ENCODE measurements around the gene PAK5. TPM values are rescaled to one million over a fixed set of nuclear protein-coding genes. Genes with fewer than 3 reads are reported as not detected.
A peak's percentile ranks its signal among the peaks of the same experiment; 100 is the strongest.

Gene PAK5
- total and polyA plus RNA-seq, 2 experiments from 2014 or later = not detected

- no peak overlapping the region for H3K9ac ChIP-seq
- no peak overlapping the region for H2AFZ ChIP-seq
- H3K4me1 ChIP-seq (ENCODE audit: insufficient read depth) = no peaks in the 10 kb centered on the region
- H3K9me2 ChIP-seq (ENCODE audit: insufficient read depth) = no peaks in the 10 kb centered on the region
- no peak for DNase-seq
- H3K4me2 ChIP-seq (ENCODE audit: unreplicated experiment) = no peak overlapping the region
- H3K36me3 ChIP-seq (ENCODE audit: low read depth) = no peaks in the 10 kb centered on the region
- TF ChIP-seq EZH2phosphoT487 (IDR thresholded peaks at IDR 0.05; ENCODE audit: insufficient read depth, low read depth) (no peak), EZH2 (IDR thresholded peaks at IDR 0.05; ENCODE audit: insufficient read depth, poor library complexity, severe bottlenecking) (no peak)
- no peaks in the 10 kb centered on the region for H4K20me1 ChIP-seq (ENCODE audit: insufficient read depth)
- H3K27me3 ChIP-seq (replicated peaks; ENCODE audit: insufficient read depth) = peaks cover 94% of the 10 kb centered on the region
- no peak overlapping the region for H3K4me3 ChIP-seq
- no peaks in the 10 kb centered on the region for H3K9me3 ChIP-seq (ENCODE audit: low read depth)
- H3K27ac ChIP-seq = no peak overlapping the region
- no peaks in the 10 kb centered on the region for H3K79me2 ChIP-seq (ENCODE audit: insufficient read depth)
- no peaks in the 10 kb centered on the region for H3F3A ChIP-seq (ENCODE audit: insufficient read depth)
- in situ Hi-C loops (cut with MboI) = no loop called here
- WGBS, 2 experiments (ENCODE audit: low coverage in 1 of 2, low lambda C conversion rate in 2 of 2, missing lambda C conversion rate in 2 of 2) = 6 to 12% methylated on average over 9 of the region's 9 CpGs
Measured at GRCh38 chr20:9514072-9514460, 324.8 kb downstream of the PAK5 start.

- H3F3A ChIP-seq (ENCODE audit: insufficient read depth) = no peaks in the 10 kb centered on the region
- H3K9ac ChIP-seq = no peak overlapping the region
- H3K9me3 ChIP-seq (ENCODE audit: low read depth) = no peaks in the 10 kb centered on the region
- no peak overlapping the region for H3K27ac ChIP-seq
- H3K9me2 ChIP-seq (ENCODE audit: insufficient read depth) = no peaks in the 10 kb centered on the region
- in situ Hi-C loops (cut with MboI) = no loop called here
- peaks cover 94% of the 10 kb centered on the region for H3K27me3 ChIP-seq (replicated peaks; ENCODE audit: insufficient read depth)
- no peaks in the 10 kb centered on the region for H3K79me2 ChIP-seq (ENCODE audit: insufficient read depth)
- no peaks in the 10 kb centered on the region for H3K4me1 ChIP-seq (ENCODE audit: insufficient read depth)
- no peak overlapping the region for H3K4me2 ChIP-seq (ENCODE audit: unreplicated experiment)
- H3K4me3 ChIP-seq = no peak overlapping the region
- no peak for DNase-seq
- TF ChIP-seq EZH2phosphoT487 (IDR thresholded peaks at IDR 0.05; ENCODE audit: insufficient read depth, low read depth) (no peak), EZH2 (IDR thresholded peaks at IDR 0.05; ENCODE audit: insufficient read depth, poor library complexity, severe bottlenecking) (no peak)
- H4K20me1 ChIP-seq (ENCODE audit: insufficient read depth) = no peaks in the 10 kb centered on the region
- no peaks in the 10 kb centered on the region for H3K36me3 ChIP-seq (ENCODE audit: low read depth)
- 70 to 71% methylated on average over 5 of the region's 5 CpGs for WGBS, 2 experiments (ENCODE audit: low coverage in 1 of 2, low lambda C conversion rate in 2 of 2, missing lambda C conversion rate in 2 of 2)
- H2AFZ ChIP-seq = no peak overlapping the region
Measured at GRCh38 chr20:9510911-9511310, 328.0 kb downstream of the PAK5 start.

- Histone ChIP-seq H3K36me3 (ENCODE audit: low read depth) (no peaks in the 10 kb centered on the region), H3K27me3 (replicated peaks; ENCODE audit: insufficient read depth) (peaks cover 91% of the 10 kb centered on the region), H3K4me2 (ENCODE audit: unreplicated experiment) (no peak overlapping the region), H3K4me1 (ENCODE audit: insufficient read depth) (no peaks in the 10 kb centered on the region), H3F3A (ENCODE audit: insufficient read depth) (no peaks in the 10 kb centered on the region), H2AFZ (no peak overlapping the region), H3K9me2 (ENCODE audit: insufficient read depth) (no peaks in the 10 kb centered on the region), H3K79me2 (ENCODE audit: insufficient read depth) (no peaks in the 10 kb centered on the region), H3K27ac (no peak overlapping the region), H3K4me3 (no peak overlapping the region), H4K20me1 (ENCODE audit: insufficient read depth) (no peaks in the 10 kb centered on the region), H3K9ac (no peak overlapping the region), H3K9me3 (ENCODE audit: low read depth) (no peaks in the 10 kb centered on the region)
- no peak for TF ChIP-seq EZH2phosphoT487 (IDR thresholded peaks at IDR 0.05; ENCODE audit: insufficient read depth, low read depth)
- TF ChIP-seq EZH2 (IDR thresholded peaks at IDR 0.05; ENCODE audit: insufficient read depth, poor library complexity, severe bottlenecking) = no peak
- in situ Hi-C loops (cut with MboI) = no loop called here
- 15 to 20% methylated on average over 4 of the region's 4 CpGs for WGBS, 2 experiments (ENCODE audit: low coverage in 1 of 2, low lambda C conversion rate in 2 of 2, missing lambda C conversion rate in 2 of 2)
- no peak for DNase-seq
Measured at GRCh38 chr20:9509246-9509645, 329.6 kb downstream of the PAK5 start.

GRCh38 chr20:9508696-9509178 lies 330.1 kb downstream of the PAK5 start:
- Histone ChIP-seq H3F3A (ENCODE audit: insufficient read depth) (no peaks in the 10 kb centered on the region), H3K4me2 (ENCODE audit: unreplicated experiment) (no peak overlapping the region), H3K79me2 (ENCODE audit: insufficient read depth) (no peaks in the 10 kb centered on the region), H2AFZ (no peak overlapping the region), H3K27me3 (replicated peaks; ENCODE audit: insufficient read depth) (peaks cover 86% of the 10 kb centered on the region), H3K36me3 (ENCODE audit: low read depth) (no peaks in the 10 kb centered on the region), H3K9ac (no peak overlapping the region), H3K4me3 (no peak overlapping the region), H3K9me2 (ENCODE audit: insufficient read depth) (no peaks in the 10 kb centered on the region), H3K27ac (no peak overlapping the region), H4K20me1 (ENCODE audit: insufficient read depth) (no peaks in the 10 kb centered on the region), H3K4me1 (ENCODE audit: insufficient read depth) (no peaks in the 10 kb centered on the region), H3K9me3 (ENCODE audit: low read depth) (no peaks in the 10 kb centered on the region)
- DNase-seq = no peak
- no peak for TF ChIP-seq EZH2 (IDR thresholded peaks at IDR 0.05; ENCODE audit: insufficient read depth, poor library complexity, severe bottlenecking)
- TF ChIP-seq EZH2phosphoT487 (IDR thresholded peaks at IDR 0.05; ENCODE audit: insufficient read depth, low read depth) = no peak
- 4 to 8% methylated on average over 26 to 30 of the region's 30 CpGs for WGBS, 2 experiments (ENCODE audit: low coverage in 1 of 2, low lambda C conversion rate in 2 of 2, missing lambda C conversion rate in 2 of 2)
- in situ Hi-C loops (cut with MboI) = no loop called here

DNA sequence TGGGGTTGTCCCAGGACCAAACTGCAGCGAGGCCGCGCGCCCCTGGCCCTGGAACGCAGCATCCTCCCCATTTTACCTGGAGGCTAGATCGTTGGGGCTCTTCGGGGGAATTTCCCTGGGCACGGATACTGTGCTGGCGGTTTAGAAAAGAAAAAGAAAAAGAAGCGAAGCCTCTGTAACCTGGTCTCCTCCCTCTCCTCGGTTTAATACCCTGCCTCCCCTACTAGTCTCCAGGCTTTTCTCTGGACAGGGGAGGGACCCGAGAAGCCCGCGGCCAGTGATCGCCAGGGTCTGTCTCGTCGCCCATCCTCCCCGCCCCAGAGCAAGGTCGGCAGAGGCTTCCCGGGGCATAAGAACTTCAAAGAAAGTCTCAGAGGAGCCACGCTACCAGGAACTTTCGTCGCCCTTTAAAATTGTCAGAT lies 330.6 kb downstream of the PAK5 start:
- Histone ChIP-seq H4K20me1 (ENCODE audit: insufficient read depth) (no peaks in the 10 kb centered on the region), H3K4me1 (ENCODE audit: insufficient read depth) (no peaks in the 10 kb centered on the region), H3K9me3 (ENCODE audit: low read depth) (no peaks in the 10 kb centered on the region), H3K9ac (no peak overlapping the region), H3F3A (ENCODE audit: insufficient read depth) (no peaks in the 10 kb centered on the region), H3K79me2 (ENCODE audit: insufficient read depth) (no peaks in the 10 kb centered on the region), H3K27me3 (replicated peaks; ENCODE audit: insufficient read depth) (peaks cover 84% of the 10 kb centered on the region), H3K36me3 (ENCODE audit: low read depth) (no peaks in the 10 kb centered on the region), H3K4me3 (no peak overlapping the region), H2AFZ (no peak overlapping the region), H3K27ac (no peak overlapping the region), H3K9me2 (ENCODE audit: insufficient read depth) (no peaks in the 10 kb centered on the region), H3K4me2 (ENCODE audit: unreplicated experiment) (no peak overlapping the region)
- TF ChIP-seq EZH2phosphoT487 (IDR thresholded peaks at IDR 0.05; ENCODE audit: insufficient read depth, low read depth) = no peak
- TF ChIP-seq EZH2 (IDR thresholded peaks at IDR 0.05; ENCODE audit: insufficient read depth, poor library complexity, severe bottlenecking) = peak; percentile 72
- in situ Hi-C loops (cut with MboI) = no loop called here
- DNase-seq = no peak
- 3% methylated on average over 23 of the region's 23 CpGs for WGBS, 2 experiments (ENCODE audit: low coverage in 1 of 2, low lambda C conversion rate in 2 of 2, missing lambda C conversion rate in 2 of 2)

All from GM23248 (cell line).